HL-60/S4 treated with phorbol 12-myristate 13-acetate at 8.2 ng/mL for 4 days and 3 days (cell line): ENCODE measurements around the gene KLK10.

Source experiments
- in situ Hi-C: fragments of 300-500 bp; cut with MboI; formaldehyde crosslinking; loops from 2 replicates; pipeline ENCODE4 v1.15.0; 2022; ENCODE audit warnings: low sequenced_read_pairs

KLK10 gene

DNA sequence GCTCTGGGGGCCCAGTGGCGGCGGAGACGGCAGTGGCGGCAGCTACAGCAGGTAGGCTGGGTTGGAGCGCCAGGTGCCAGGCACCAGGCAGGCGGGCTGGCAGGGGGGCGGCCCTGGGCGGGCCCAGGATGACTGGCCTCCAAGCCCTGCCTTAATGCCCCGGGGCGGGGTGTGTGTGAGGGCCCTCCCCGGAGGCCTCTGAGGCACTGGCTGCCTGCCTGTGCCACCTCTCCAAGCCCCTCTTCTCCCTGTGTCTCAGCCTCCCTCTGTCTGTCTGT, 7.0 kb upstream of the KLK10 start, which contains the start of gene KLK11:
Gene KLK11, minus strand, starts transcription at position 63 of the 278 bp plus-strand sequence. CDS start 985 bp downstream, outside the sequence.
- in situ Hi-C loops, result no loop called here

DNA sequence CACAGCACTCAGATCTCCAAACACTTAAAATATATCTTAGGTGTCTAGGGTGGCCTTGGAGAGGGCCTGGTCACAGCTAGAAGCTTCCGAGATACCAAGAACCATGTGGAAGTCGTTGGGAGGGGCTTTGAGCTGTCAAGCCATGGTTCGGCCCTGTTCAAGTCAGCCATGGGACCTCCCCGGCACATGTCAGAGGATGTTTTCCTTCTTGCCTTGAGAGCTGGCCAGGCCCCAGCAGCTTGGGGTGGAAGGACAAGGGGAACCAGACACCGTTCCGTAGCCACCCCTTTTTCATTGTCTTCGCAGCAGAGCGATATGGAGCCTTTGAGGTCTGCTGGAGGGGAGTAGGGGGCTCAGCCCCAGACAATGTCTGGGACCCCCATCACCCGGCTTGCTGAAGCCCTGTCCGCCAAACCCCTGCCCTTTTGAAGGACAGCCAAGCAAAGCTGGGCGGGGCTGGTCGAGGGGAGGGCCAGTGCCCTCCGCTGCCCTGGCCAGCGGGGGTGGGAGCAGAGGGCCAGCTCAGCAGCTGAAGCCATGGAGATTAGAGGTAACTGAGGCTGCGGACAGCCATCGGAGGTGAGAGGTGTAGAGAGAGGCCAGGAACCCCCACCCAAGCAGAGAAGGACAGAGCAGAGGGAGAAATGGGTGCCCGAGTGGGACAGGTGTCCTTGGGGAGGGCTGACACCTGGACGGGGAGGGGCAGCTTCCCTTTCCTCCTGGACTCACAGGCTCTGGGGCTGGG, 6.5 kb upstream of the KLK10 start:
- in situ Hi-C loops, result no loop called here

DNA sequence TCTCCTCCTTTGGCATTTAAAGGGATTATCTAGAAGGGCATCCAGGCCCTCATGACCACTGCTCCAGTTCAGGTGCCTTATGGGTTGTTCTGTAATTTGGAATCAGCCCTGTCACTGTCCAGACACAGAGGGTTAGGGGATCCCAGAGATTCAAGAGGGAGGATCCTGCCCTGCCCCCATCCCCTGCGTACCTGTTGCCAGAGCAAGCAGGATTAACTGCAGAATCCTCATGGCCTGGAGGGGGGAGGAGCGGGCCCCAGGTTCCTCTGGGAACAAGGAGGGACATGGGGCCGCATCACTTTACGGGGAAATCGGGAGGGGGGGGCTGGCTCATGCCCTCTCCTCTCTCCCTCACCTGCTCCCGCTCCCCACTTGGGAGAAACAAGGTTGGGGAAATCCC, 5.9 kb upstream of the KLK10 start:
- in situ Hi-C loops, result no loop called here

DNA sequence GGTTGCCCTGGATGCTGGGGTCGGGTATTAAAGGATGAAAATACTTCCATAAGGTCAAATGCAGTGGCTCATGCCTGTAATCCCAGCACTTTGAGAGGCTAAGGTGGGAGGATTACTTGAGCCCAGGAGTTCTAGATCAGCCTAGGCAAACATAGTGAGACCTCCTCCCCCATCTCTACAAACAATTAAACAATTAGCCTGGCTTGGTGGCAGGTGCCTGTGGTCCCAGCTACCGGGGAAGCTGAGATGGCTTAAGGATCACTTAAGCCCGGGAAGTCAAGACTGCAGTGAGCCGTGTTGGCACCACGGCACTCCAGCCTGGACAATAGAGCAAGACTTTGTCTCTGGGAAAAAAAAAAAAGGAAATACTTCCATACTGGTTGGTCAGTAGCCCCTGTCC, 5.4 kb upstream of the KLK10 start:
- in situ Hi-C loops, result no loop called here

DNA sequence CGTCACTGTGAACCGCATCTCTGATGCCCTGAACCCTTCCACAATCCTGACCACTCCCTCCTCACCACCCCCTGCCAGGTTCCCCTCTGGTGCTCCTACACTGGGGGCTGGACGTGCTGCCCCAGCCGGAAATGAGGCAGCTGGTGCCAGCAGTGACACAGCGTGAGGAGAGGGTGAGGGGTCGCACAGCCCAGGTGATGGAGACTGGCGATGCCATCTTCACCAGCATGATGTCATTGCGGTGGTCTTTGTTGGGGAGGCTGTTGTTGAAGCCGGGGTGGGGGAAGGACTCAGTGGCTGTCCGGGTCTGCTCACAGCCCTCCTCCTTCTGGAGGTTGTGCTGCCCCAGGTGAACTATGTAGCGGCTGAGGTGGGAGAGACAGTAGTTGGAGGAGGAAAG, 4.4 kb upstream of the KLK10 start:
- in situ Hi-C loops, result no loop called here

DNA sequence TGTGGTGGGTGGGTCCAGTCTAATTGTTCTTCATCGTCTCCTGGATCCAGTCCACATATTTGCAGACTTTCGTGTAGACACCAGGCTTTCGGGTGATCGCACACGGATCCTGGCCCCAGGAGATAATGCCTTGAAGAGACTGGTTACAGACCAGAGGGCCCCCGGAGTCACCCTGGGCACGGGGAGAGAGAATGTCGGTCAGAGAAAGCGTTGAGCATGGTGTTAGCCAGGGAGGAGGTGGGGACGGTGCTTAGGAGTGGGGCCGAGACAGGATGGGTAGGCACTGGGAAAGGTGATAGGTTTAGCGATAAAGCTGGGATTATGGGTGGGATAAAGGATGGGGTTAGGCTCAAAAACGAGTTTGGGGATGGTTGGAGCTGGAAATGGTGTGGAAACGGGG, 3.0 kb upstream of the KLK10 start:
- in situ Hi-C loops, result no loop called here

DNA sequence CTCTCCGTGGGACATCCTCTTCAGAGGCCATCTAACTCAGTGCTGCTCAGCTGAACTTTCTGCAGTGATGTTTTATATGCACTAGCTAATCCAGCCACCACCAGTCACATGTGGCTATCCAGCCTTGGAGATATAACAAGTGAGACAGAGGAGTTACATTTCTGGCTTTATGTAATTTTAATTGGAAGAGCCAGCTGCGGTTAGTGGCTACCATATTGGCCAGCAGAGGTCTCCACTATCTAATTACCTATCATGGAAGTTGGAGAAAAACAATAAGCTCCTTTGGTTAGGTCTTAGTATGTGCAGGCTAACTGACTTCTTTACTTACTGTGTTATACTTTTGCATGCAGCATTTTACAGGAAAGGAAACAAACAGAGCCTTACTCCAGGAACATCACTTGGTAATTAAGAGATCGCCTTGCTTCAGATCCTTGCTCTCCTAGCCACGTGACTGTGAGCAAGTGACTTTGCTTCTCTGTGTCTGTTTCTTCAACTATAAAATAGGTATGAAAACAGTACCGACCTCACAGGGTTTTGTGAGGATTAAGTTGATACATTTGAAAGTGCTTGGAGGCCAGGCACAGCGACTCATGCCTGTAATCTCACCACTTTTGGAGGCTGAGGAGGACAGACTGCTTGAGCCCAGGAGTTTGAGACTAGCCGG, 1.6 kb upstream of the KLK10 start:
- in situ Hi-C loops, result no loop called here

DNA sequence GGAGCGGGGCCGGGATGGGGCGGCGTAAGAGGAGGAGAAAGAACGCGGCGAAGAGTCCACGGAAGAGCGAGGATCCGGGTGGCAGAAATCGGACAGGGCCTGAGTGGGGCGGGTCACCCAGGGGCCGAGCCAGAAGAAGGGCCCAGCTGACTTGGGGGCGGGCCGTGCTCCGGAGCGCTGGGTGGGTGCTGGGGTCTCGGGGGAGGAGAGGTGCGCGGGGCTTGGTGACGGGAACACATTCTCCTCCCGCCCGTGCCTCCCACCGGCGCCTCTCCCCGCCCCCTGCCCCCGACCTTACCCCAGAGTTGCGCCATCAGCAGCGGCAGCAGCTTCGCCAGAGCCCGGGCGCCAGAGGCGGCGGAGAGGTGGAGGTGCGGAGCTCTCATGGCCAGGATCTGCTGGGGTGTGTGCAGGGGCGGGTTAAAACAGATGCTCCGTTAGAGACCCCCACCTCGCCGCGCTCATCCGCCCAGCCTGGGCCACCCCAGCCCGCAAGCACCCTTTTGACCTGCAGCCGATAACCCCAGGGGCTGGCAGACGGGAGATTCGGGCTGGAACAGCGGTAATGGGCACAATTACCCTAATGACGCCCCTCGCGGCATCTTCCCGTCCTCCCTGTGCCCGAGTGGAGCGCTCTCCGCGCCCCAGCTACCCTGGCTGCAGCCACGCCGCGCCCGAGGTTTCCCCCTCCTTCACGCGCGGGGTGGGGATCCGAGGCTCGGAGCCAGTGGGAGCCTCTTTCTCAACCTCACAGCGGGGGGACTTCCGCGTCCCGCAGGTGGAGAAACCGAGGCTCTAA, 565 bp downstream of the KLK10 start:
- in situ Hi-C loops, result no loop called here

DNA sequence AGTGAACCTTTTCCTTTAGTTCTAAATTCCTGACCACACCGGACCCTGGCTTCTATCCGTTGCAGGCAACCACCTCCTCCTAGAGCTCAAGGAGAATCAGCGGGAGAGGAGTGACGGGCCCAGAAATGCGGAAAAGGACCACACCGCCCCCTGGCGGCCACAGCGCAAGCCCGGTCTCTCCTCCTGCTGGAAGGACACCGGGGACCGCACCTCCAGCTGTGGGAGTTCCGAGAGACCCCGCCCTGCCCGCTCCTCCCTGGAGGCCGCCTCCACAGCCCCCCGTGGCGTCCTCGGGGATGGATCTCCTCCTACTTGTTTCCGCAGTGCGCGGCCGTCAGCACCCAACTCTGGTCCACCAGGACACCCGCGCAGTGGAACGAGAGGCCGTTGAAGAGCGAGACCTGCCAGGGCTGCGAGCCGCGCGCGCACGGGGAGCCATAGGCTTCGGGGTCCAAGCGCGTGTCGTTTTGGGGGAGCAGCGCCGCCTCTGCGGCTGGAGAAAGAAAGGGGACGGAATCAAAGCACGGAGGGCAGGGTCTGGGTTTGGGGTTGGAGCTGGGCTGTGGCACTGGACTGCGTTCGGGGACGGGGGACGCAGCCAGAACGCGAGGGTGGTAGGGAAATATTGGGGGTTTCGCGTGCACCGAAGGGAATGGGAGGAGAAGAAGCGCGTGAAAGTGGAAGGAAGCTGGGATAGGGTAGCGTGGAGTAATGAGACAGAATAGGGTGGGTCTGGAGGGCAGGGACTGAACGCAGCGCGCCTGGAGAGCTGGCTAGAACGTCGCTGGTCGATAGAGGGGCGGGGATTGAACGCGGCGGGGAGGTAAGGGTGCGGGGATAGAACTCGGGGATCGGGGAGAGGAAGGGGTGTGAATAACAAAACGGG, 2.5 kb downstream of the KLK10 start:
- in situ Hi-C loops, result no loop called here

DNA sequence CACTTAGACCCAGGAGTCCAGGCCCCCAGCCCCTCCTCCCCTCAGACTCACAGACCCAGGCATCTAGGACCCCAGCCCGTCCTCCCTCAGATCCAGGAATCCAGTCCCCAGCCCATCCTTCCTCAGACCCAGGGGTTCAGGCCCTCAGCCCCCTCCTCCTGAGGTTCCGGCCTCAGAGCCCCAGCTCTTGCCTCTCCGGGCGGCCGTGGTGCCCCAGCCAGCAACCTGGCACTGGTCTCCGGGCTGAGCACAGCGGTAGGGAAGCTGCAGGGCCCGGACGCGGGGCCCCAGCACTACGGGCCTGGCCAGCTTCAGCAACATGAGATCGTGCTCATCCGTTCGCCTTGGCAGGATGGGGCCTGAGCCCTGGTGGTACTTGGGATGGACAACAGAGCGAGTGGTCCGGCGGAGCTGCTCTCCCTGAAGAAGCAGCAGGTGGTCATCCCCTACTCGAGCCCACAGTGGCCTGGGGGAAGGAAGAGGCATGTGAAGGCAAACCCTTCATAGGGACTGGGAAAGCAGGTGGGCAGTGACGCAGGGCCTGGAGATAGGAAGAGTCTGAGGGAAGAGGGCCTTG, 3.7 kb downstream of the KLK10 start:
- in situ Hi-C loops, result no loop called here

DNA sequence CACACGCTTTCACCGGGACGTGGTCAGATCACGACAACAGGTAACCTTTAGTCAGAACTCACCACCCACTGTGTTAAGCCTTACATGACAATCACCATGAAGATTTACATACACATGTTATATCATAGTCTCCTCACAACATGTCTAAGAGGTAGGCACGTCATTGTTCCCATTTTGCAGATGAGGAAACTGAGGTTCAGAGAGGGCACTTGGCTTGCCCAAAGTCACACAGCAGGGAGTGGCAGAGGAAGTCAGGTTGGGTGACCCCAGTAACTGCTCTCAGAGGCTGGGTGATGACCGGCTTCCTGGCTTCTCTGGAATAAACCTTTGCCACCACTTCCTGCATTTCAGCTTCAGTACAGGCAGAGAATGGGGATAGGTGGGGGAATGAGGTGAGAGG, 5.3 kb downstream of the KLK10 start:
- in situ Hi-C loops, result no loop called here

DNA sequence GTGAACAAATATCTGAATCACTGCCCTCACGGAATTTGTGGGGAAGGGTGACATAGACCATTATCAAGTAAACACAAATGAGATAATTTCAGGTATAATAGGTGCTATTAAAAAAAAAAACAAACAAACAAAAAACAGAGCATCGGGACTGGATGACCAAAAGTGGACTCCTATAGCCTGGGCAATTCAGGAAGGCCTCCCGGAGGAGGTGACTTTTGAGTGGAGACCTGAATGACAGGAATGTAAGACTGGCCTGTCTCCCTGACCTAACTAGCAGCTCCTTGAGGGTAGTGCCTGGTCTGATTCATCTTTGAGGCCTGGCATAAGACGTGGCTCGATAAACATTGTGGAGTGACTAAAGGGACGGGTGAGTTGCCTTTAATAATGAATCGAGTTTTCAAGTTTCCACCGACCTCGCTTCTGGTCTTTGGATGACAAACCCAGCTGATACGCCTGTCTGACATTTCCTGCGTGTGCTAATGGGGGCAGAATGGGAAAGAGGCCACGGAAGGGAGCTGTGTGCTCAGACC, 6.8 kb downstream of the KLK10 start:
- in situ Hi-C loops, result no loop called here

DNA sequence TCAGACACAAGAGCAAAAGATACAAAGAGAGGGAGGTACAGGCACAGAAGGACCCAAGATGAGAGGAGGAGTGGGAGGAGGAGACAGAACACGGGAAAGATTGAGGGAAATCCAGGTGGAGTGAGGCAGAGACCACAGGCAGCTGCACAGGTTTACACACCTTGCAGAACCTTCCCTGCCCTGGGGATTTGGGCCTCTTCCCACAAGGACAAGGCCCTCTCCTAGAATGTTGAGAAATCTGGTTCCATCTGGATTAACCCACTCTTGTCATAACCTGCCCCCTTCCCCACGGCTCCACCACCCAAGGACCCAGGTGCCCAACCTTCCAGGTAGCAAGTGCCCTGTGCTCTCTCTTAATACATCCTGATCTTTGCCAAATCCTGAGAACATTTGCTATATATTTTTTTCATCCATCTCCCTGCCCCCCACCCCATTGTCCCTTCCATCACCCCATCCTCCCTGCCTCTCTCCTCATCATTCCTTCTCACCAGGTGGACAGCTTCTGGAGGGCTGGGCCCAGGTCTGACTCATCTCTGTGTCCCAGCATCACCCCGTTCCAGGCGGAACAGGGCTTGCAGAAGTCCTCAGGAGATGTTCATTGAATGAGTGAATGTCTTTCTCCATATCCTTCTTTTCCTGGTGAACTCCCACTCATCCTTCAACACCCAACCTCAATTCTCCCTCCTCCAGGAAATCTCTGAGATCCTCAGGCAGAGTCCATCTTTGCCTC, 9.3 kb downstream of the KLK10 start:
- in situ Hi-C loops, result no loop called here

DNA sequence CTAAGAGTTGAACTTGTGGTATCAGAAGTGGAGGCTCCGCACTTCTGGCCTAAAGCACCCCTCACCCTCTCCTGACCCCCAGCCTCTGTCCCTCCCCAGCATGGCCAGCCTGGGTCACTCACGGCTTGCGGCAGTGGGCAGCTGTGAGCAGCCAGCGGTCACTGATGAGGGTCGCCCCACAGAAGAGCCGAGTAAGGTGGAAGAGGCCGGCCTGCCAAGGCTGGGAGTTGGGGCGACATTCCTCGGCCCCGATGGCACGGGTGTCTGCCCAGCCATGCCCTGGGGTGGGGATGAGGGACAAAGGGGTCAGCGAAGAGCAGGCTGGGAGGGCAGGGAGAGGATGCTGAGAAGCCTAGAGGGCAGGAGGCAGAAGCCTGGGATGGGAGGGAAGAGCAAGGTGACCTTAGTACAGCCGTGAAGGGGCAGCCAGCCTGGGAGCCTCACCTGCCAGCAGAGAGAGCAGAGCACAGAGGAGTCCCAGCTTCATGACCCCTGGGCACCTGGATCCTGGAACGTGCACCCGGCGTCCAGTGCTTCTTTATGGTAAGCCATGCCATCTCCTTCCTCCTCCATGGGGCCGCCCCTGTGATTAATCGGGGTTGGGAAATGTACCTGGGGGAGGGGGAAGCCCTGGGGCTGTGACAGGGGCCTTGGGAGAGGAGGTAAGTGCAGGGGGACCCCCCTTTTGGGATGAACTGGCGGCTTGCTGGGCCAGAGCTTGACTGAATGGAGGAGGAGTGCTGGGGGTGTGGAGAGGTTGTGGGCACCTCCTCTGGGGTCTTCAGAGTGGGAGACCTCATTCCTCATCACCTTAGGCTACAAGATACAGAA, 10.2 kb downstream of the KLK10 start:
- in situ Hi-C loops, result no loop called here

DNA sequence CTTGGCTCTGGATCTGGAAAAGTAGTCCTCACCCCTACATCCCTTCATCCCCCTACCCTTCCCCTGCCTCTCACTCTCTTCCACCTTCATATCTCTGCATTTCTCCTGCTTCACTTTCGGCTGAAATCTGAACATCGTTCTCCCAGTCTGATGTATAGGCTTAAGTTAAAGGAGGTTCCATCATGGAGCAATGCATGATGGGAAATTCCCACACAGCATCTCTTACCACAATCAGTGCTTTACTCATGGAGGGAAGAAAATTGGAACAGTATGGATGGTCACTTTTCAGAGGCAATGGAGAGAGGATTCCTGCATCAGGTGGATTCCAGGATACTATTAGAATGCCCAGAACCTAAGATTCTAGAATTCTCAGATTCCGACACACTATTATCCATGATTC, 12.0 kb downstream of the KLK10 start:
- in situ Hi-C loops, result no loop called here

DNA sequence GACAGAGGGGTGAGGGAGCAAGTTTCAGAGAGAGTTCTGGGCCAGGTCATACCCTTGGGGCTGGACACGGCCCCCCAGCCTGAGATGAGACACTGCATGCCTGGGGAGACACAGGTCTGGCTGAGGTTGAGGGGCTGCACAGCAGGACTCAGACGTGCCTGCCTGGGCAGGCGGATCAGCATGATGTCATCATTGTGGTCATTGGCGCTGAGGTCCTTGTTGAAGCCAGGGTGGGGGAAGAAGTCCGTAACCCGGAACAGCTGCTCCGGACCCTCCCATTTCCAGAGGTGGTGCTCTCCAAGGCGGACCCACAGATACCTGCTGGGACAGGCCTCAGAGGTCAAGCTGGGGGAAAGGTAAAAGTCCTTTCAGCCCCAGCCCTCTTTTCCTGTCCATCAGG, 13.1 kb downstream of the KLK10 start:
- in situ Hi-C loops, result no loop called here

DNA sequence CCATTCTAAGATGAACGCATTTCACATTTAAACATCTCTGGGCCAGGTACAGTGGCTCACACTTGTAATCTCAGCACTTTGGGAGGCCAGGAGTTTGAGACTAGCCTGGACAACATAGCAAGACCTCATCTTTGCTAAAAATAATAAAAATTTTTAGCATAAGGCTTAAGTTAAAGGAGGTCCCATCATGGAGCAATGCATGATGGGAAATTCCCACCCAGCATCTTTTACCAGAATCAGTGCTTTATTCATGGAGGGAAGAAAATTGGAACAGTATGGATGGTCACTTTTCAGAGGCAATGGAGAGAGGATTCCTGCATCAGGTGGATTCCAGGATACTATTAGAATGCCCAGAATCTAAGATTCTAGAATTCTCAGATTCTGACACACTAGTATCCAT, 14.3 kb downstream of the KLK10 start:
- in situ Hi-C loops, result no loop called here

DNA sequence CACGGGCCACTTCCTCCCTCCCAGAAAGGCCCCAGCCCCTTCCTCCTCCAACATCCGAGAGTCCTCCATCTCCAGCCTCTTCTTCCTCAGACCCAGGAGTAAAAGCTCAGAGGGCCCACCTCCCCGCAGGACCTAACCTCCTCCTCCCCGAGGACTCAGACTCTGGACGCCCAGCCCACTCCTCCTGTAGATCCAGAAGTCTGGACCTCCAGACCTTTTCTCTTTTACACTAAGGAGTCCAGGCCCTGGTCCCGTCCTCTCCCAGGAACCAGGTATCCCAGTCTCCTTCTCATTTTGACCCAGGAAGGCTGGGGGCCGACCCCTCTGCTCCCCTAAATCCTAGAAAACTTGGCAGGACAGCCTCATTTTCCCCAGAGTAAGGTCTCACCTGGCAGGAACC, 16.2 kb downstream of the KLK10 start:
- in situ Hi-C loops, result no loop called here
